HAP-1 (cell line): Measurements from ENCODE around the gene TEDC1.

Source experiments
- DNase-seq, 2 experiments: peaks; one replicate each; pipeline ENCODE4 v3.0.0-alpha.2; 2016 to 2020; ENCODE audit warnings: low spot score in 2 of 2
- H3K27me3 ChIP-seq: fragments of 250-450 bp; sonication (Bioruptor Pico); 2 replicates; pipeline ENCODE4 v1.5.1; 2020; ENCODE audit warnings: low read depth, mild to moderate bottlenecking, moderate library complexity
- H3K36me3 ChIP-seq: fragments of 250-450 bp; sonication (Bioruptor Pico); replicated peaks from 2 replicates; pipeline ENCODE4 v1.5.1; 2020; ENCODE audit warnings: mild to moderate bottlenecking
- H3K4me1 ChIP-seq: fragments of 250-450 bp; sonication (Bioruptor Pico); 2 replicates; pipeline ENCODE4 v1.5.1; 2020; ENCODE audit warnings: mild to moderate bottlenecking
- H3K4me3 ChIP-seq: fragments of 250-450 bp; sonication (Bioruptor Pico); 2 replicates; pipeline ENCODE4 v1.5.1; 2020; ENCODE audit warnings: mild to moderate bottlenecking, moderate library complexity
- H3K9me3 ChIP-seq: fragments of 250-450 bp; sonication (Bioruptor Pico); 2 replicates; pipeline ENCODE4 v1.5.1; 2020; ENCODE audit warnings: mild to moderate bottlenecking, moderate library complexity
- in situ Hi-C: fragments of 300-500 bp; cut with MboI; formaldehyde crosslinking; loops from 3 replicates; pipeline ENCODE4 v1.14.3; 2020; ENCODE audit warnings: low sequenced_read_pairs, inconsistent platforms, mixed read lengths

Gene TEDC1

DNA sequence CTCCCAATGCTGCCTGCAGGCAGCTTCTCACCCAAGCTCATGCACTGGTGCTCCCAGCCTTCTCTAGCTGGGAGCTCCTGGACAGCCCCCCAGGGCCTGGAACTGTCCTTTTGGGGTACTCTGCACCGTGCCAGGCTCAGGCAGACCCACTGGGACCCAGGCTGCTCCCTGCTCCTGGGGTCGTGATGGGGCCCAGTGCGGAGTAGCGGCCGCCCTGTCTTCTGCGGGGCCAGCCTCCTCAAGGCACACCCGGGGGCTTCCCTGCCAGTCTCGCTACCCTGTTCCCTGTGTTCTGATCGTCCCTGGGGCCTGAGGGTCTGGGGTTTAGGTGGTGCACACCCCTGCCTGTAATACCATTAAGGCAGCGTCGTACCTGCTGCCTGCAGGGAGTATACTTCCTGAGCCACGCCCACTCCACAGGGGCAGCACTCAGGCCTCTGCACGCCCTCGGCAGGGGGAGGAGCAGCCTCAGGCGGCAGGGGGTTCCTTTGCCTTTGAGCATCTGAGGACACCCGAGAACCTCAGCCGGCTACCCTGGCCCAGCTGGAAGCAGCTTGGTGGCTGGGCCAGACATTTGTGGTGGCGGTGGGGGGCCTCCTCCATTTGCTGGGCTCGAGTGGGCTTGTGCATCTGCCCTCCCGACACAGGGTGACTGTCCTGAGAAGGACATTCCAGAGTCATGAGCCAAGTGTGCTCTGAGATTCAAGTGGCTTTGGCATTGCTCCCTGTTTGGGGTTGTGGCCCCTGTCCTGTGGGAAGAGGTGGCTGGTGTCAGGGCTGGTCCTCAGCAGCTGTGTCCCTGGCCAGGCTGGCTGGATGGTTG is 25.6 kb upstream of the TEDC1 start:
- Histone ChIP-seq H3K27me3 (no peaks in the 10 kb centered on the region), H3K36me3 (peaks cover 74% of the 10 kb centered on the region), H3K9me3 (no peaks in the 10 kb centered on the region), H3K4me1 (no peaks in the 10 kb centered on the region), H3K4me3 (no peak overlapping the region)
- DNase-seq = no peak
- in situ Hi-C loops = no loop called here

DNA sequence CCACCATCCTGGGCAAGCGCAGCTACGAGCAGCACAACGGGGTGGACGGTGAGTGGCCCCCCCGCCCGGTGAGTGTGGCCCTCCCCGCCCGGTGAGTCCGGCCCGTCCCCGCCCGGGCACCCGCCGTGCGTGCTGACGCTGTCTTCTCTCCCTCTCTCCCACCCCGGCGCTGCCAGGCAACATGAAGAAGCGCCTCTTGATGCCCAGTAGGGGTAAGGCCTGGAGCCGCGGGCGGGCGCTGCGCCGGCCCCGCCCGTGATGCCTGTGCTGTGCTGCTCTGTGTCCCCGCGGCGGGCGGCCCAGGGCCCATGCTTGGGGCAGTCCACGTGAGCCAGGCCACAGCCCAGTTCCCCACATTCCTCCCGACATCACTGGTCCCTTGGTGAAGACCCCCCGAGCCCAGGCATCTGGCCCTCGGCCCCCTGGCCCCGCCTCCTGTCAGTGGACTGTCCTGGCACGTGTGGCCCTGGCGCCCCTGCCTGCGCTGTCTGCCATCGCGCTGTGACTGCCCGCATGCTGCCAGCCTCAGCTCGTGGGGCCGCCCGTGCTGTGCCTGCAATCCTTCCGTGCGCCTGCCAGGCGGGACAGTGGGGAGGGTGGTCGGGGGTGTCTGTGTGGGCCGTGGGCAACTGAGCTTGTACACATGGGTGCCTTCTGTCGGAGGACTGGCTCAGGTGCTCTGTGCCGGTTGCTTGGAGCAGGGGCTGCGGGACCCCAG is 24.4 kb upstream of the TEDC1 start:
- H3K4me1 ChIP-seq = no peaks in the 10 kb centered on the region
- in situ Hi-C loops = no loop called here
- H3K36me3 ChIP-seq = peaks cover 73% of the 10 kb centered on the region

DNA sequence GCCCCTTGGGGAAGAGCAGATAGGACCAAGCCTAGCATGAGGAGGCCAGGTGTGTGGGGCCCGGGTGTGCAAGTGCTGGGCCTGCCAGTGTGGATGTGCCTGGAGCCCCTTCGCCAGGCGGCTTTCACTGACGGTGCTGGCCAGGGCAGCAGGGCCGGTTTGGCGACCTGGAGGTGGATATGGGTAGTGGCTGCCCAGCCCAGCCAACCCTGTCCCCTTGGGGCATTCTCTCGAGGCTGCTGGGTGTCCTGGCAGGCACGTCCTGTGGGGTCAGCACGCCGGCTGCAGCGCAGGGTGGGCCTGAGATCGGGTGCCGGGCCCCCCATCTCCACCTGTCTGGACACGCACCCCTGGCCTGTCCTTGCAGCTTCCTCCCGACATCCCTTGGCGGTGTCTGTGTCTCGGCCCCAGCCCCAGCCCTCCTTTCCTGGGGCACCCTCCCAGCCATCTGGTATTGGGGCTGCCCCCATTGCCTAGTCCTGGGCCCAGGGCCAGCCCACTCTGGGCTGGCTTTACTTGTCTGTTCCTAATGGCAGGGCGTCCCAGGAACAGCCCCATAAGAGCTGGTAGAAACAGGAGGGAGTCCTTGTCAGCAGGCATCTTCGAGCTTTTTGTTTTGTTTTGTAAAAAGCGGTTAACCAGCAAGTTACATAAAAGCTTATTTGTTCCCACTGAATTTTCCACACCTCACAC is 23.7 kb upstream of the TEDC1 start:
- Histone ChIP-seq H3K27me3 (no peaks in the 10 kb centered on the region), H3K9me3 (no peaks in the 10 kb centered on the region), H3K36me3 (peaks cover 69% of the 10 kb centered on the region), H3K4me1 (no peaks in the 10 kb centered on the region), H3K4me3 (no peak overlapping the region)
- no peak for DNase-seq
- in situ Hi-C loops = no loop called here

More for the DNA sequence above, 24.4 kb upstream of the TEDC1 start:
- Histone ChIP-seq H3K4me3 (no peak overlapping the region), H3K27me3 (no peaks in the 10 kb centered on the region), H3K9me3 (no peaks in the 10 kb centered on the region)
- DNase-seq = no peak

DNA sequence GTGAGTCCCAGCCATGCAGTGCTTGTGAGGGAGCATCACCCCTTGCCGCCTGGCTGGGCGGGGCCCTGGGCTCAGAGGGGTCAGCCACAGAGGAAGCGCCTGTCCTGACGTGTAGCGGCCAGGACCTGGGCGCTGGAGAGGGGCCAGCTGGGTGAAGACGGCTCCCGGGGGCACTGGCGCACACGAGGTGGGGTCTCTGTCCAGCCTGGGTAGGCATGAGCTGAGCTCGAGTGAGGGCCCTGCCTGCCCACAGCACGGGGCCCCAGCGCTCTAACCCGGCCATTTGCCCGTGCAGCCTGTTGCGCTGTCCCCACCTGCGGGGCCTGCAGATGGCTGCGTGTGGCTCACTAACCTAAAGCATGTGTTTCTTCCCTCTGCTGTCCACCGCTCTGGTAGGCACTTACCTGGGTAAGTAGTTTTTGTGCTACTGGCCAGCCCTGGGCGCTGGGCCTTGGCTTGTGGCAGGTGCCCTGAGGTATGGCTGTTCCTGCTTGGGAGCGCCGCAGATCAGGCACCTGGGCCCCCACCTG is 23.0 kb upstream of the TEDC1 start:
- Histone ChIP-seq H3K27me3 (no peaks in the 10 kb centered on the region), H3K36me3 (peaks cover 63% of the 10 kb centered on the region), H3K9me3 (no peaks in the 10 kb centered on the region), H3K4me3 (no peak overlapping the region), H3K4me1 (no peaks in the 10 kb centered on the region)
- in situ Hi-C loops = no loop called here
- DNase-seq = no peak

DNA sequence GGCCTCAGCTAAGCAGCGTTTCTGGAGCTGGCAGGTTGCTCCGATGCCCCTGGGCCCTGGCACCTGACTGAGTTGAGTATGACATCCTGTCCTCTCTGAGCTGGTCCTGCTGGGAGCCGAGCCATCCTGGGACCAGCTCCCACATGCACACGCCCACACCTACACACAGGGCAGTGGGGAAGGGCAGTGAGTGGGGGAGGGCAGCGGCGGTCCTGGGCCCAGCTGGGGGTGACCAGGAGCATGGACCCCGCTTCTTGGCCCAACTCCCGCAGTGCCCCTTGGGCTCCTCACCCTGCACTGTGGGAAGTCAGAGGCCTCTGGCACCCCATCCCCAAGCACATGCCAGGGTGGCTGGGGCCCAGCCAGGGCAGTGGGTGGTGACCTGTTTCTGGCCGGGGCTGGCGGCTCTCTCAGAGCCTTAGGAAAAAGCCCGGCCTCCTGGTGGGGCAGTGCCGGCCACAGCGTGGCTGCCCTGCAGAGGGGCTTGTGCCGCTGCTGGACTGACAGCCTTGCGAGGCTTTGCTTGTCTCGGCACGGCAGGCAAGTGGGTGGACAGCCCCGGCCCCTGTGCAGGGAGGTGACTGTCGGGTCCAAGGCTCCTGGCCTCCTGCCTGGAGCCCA is 22.3 kb upstream of the TEDC1 start:
- peaks cover 56% of the 10 kb centered on the region for H3K36me3 ChIP-seq
- DNase-seq = no peak
- in situ Hi-C loops = no loop called here
- H3K9me3 ChIP-seq = no peaks in the 10 kb centered on the region
- no peak overlapping the region for H3K4me3 ChIP-seq
- H3K4me1 ChIP-seq = peaks cover 4% of the 10 kb centered on the region; the same call in 1 of the 2 replicates
- H3K27me3 ChIP-seq = no peaks in the 10 kb centered on the region

DNA sequence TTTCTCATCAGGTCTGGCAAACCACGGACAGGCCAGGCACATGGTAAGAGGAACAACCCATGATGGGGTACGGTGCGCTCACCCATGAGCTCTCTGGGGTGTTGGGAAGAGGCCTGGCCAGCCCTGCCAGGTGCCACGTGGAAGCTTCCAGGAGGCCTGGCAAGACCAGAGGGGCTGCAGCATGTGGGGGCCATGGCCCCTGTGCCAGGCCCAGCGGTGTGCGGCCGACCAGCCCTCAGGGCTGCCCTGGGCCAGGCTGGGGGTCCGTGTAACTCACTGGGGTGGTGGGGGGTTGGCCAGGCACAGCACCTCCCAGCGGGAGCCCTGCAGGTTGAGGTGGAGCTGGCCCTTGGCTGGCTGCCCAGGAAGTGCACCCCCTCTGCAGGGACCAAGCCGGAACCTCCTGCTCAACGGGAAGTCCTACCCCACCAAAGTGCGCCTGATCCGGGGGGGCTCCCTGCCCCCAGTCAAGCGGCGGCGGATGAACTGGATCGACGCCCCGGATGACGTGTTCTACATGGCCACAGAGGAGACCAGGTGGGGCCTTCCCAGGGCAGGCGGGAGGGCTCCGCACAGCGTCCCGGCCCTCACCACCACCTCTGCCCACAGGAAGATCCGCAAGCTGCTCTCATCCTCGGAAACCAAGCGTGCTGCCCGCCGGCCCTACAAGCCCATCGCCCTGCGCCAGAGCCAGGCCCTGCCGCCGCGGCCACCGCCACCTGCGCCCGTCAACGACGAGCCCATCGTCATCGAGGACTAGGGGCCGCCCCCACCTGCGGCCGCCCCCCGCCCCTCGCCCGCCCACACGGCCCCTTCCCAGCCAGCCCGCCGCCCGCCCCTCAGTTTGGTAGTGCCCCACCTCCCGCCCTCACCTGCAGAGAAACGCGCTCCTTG is 21.3 kb upstream of the TEDC1 start:
- DNase-seq = no peak
- Histone ChIP-seq H3K9me3 (no peaks in the 10 kb centered on the region), H3K4me3 (no peak overlapping the region), H3K36me3 (peaks cover 49% of the 10 kb centered on the region), H3K4me1 (peaks cover 6% of the 10 kb centered on the region; the same call in 1 of the 2 replicates), H3K27me3 (no peaks in the 10 kb centered on the region)
- in situ Hi-C loops = no loop called here

DNA sequence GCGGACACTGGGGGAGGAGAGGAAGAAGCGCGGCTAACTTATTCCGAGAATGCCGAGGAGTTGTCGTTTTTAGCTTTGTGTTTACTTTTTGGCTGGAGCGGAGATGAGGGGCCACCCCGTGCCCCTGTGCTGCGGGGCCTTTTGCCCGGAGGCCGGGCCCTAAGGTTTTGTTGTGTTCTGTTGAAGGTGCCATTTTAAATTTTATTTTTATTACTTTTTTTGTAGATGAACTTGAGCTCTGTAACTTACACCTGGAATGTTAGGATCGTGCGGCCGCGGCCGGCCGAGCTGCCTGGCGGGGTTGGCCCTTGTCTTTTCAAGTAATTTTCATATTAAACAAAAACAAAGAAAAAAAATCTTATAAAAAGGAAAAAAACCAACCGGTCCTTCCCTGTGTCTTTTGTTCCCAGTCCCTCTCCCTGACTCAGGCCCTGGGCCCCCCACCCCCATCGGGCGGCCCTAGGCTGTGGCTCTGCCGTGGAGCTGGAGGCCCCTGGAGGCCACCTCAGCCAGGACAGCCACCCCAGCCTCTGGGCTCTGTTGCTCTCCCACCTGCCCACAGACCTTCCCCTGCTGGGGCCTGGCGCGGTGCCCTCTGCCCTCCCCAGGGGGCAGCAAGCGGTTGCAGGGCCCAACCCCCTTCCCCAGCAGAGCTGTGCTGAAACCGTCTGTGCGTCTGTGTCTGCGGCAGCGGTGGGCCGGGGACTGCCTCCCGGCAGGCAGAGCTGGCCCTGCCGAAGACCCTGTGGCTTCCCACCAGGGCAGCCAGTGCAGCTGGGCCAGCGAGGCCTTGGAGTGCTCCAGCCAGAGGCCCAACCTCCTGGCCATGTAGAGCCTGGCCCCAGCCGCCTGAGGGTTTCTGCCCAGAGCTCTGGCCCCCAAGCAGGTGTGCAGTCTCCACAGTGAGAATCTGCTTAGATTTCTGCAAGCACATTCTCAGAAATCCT is 20.4 kb upstream of the TEDC1 start:
- Histone ChIP-seq H3K27me3 (peaks cover 6% of the 10 kb centered on the region), H3K4me1 (peaks cover 6% of the 10 kb centered on the region; the same call in 1 of the 2 replicates), H3K4me3 (no peak overlapping the region), H3K36me3 (peaks cover 42% of the 10 kb centered on the region), H3K9me3 (no peaks in the 10 kb centered on the region)
- no peak for DNase-seq
- in situ Hi-C loops = no loop called here

DNA sequence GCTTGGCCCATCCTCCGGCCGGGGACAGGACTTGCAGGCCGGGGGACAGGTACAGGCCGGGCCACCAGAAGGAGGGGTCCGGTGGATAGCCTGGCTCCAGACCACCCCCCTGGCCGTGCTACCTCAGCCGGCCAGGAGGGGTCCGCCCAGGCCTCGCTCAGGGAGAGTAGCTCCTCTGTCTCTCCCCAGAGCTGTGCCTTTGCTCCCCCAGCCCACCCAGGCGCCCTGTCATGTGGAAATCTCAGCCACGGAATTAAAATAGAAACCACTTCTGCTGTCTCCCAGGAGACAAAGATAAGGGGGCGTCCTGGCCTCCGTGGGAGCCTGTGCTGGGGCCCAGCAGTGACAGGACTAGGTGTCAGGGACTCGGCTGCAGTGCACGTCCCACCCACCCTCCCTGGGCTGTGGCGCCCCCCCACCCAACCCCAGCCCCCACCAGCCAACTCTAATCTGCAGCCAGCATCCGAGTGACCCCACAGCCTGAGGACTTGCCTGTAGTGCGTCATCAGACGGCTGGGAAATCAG is 19.7 kb upstream of the TEDC1 start:
- Histone ChIP-seq H3K4me1 (peaks cover 6% of the 10 kb centered on the region; the same call in 1 of the 2 replicates), H3K9me3 (no peaks in the 10 kb centered on the region)
- DNase-seq = no peak

DNA sequence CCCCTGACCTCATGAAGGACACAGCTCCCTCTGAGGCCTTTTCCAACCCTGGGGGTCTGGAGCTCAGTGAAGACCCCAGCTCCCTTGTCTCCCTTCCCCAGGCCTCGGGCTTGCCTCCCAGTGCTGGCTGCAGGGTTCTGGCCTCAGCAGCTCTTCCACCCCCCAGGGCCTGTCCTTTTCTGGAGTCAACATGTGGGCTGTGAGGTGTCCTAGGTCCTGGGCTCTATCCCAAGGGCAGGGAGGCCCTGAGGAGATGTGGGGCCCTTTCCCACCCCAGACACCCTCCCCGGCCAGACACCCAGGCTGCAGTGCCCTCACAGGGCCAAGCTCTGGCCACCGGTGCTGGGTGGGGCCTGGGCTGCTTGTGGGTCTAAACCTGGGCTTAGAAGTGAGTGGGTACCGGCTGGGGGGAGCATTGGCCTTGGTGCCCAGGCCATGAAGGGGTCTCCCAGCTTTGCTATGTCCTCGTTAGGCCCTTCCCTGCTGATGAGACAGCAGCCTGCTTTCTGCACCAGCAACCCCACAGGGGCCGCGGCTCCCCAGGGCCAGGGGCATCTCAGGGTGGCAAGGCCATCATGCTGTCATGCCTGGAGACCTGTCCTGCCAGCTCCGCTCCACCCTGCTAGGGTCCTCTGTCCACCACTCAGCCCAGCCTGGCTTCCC is 19.1 kb upstream of the TEDC1 start:
- H3K4me1 ChIP-seq = peaks cover 6% of the 10 kb centered on the region; the same call in 1 of the 2 replicates
- H3K9me3 ChIP-seq = no peaks in the 10 kb centered on the region
- no peak for DNase-seq
- peaks cover 31% of the 10 kb centered on the region for H3K36me3 ChIP-seq
- H3K27me3 ChIP-seq = peaks cover 19% of the 10 kb centered on the region
- in situ Hi-C loops = no loop called here
- no peak overlapping the region for H3K4me3 ChIP-seq

More for the DNA sequence above, 19.7 kb upstream of the TEDC1 start:
- in situ Hi-C loops = no loop called here
- Histone ChIP-seq H3K4me3 (no peak overlapping the region), H3K27me3 (peaks cover 13% of the 10 kb centered on the region), H3K36me3 (peaks cover 37% of the 10 kb centered on the region)

DNA sequence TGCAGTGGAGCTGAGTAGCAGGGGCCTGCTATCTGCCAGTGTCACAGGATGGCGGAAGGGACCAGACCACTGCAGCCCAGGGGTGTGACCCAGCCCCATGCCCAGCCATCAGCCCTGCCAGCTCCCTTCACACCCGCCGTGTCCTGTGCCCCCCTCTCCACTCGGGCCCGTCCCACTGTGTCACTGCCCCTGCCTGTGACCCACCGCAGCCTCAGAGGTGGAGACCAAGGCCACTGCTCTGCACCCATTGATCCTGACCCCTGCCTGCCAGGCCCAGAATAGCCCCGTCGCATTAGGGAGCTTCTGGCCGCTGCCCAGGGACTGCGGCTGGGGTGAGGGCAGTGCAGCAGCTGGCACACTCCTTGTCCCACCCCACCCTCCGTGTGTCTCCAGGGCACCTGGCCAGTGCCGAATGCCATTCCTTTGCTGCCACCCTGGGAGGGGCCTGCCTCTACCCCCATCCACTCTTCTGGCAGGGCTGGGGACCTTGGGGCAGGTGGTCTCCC is 18.5 kb upstream of the TEDC1 start:
- Histone ChIP-seq H3K27me3 (peaks cover 24% of the 10 kb centered on the region), H3K9me3 (no peaks in the 10 kb centered on the region), H3K4me1 (peaks cover 6% of the 10 kb centered on the region; the same call in 1 of the 2 replicates), H3K36me3 (peaks cover 26% of the 10 kb centered on the region), H3K4me3 (no peak overlapping the region)
- no peak for DNase-seq
- in situ Hi-C loops = no loop called here

DNA sequence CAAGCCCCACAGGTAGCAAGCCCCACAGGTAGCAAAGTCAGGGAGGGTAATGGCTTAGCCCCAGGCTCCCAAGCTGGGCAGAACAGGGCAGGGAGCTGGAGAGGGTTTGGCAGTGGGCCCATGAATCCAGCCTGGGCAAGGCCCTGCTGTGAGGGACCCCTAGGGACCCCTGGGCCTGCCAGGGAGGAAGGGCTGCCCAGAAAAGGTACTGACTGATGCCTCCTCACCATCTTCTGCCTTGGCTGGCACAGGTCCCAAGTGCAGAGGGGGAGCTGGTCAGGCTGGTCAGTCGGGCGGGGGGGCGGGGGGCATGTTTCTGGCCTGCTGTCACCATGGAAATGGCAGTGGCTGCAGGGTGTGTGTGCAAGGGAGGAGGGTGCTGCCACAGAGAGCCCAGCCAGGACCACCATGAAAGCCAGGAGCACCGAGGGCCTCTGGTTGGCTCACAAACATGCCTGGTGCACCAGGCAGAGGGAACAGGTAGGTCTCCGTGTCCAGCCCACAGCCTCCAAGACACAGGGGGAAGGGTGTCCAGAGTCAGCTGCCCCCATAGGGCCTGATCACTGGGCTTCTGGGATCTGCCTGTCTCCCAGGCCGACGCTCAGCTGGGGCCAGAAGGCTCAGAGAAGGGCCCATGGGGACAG is 17.9 kb upstream of the TEDC1 start:
- DNase-seq = no peak
- peaks cover 28% of the 10 kb centered on the region for H3K27me3 ChIP-seq
- peaks cover 19% of the 10 kb centered on the region for H3K36me3 ChIP-seq
- in situ Hi-C loops = no loop called here
- H3K4me3 ChIP-seq = no peak overlapping the region
- H3K4me1 ChIP-seq = peaks cover 6% of the 10 kb centered on the region; the same call in 1 of the 2 replicates
- H3K9me3 ChIP-seq = no peaks in the 10 kb centered on the region
